NCI-H774 (cell line): ENCODE measurements around the gene CD164.
A peak's percentile ranks its signal among the peaks of the same experiment; 100 is the strongest.

Experiments
- DNase-seq: peaks from one replicate; lab custom pipeline; 2025; lab: John Stamatoyannopoulos, UW

The CD164 gene

GRCh38 chr6:109381747-109382575 lies at the start of gene CD164:
TSS of gene CD164 (minus strand) at chr6:109382467. CDS start at chr6:109382378, 89 bp downstream.
- DNase-seq = peak; percentile 99

GRCh38 chr6:109429496-109429895 lies 47.2 kb upstream of the CD164 start:
- DNase-seq = no peak

GRCh38 chr6:109428889-109429477 lies 46.7 kb upstream of the CD164 start:
- no peak for DNase-seq

GRCh38 chr6:109424946-109425345 lies 42.7 kb upstream of the CD164 start:
- no peak for DNase-seq

- DNase-seq = no peak
These were observed 38.9 kb upstream of the CD164 start for GRCh38 chr6:109421184-109421583.

GRCh38 chr6:109420751-109421150 lies 38.5 kb upstream of the CD164 start:
- DNase-seq = no peak

GRCh38 chr6:109417646-109418045 lies 35.4 kb upstream of the CD164 start:
- DNase-seq = no peak

- DNase-seq = no peak
These were observed 28.8 kb upstream of the CD164 start for GRCh38 chr6:109411034-109411433.

- DNase-seq = no peak
These were observed 23.9 kb upstream of the CD164 start for GRCh38 chr6:109406196-109406595.

GRCh38 chr6:109397020-109397419 lies 14.8 kb upstream of the CD164 start:
- DNase-seq = no peak

- DNase-seq = no peak
These were observed 13.9 kb upstream of the CD164 start for GRCh38 chr6:109396046-109396718.

- no peak for DNase-seq
These were observed 11.6 kb upstream of the CD164 start for GRCh38 chr6:109393886-109394281.

GRCh38 chr6:109393157-109393885 lies 11.1 kb upstream of the CD164 start:
- DNase-seq = no peak

- DNase-seq = no peak
These were observed 7.5 kb upstream of the CD164 start for GRCh38 chr6:109389650-109390274.

- no peak for DNase-seq
These were observed 6.0 kb upstream of the CD164 start for GRCh38 chr6:109388265-109388664.

- no peak for DNase-seq
These were observed 1.2 kb upstream of the CD164 start for GRCh38 chr6:109383438-109383940.

GRCh38 chr6:109382576-109383437 lies 540 bp upstream of the CD164 start:
- DNase-seq = peak; percentile 98

- peak; percentile 53 for DNase-seq
These were observed 1.1 kb downstream of the CD164 start for GRCh38 chr6:109381061-109381746.

- no peak for DNase-seq
These were observed 2.6 kb downstream of the CD164 start for GRCh38 chr6:109379711-109380110.

GRCh38 chr6:109377717-109378116 lies 4.5 kb downstream of the CD164 start:
- no peak for DNase-seq
